HG03196 (cell line): Measurements from ENCODE around the gene ATG3.

Source experiments
- ATAC-seq: cut with Tn5 transposase; IDR thresholded peaks from one replicate; pipeline ENCODE4 v1.9.1; 2021; ENCODE audit not compliant: unreplicated experiment

Gene ATG3

GRCh38 chr3:112561734-112562529 is at the start of gene ATG3, which contains the start of gene SLC35A5:
ATG3 (minus strand) TSS chr3:112561962; CDS start chr3:112561528, 434 bp downstream.
SLC35A5 (plus strand) TSS chr3:112562045; CDS start chr3:112563404, 1,359 bp downstream.
- peak; percentile 82 for ATAC-seq

GRCh38 chr3:112610121-112610520 is 48.4 kb upstream of the ATG3 start:
- ATAC-seq: no peak

DNA sequence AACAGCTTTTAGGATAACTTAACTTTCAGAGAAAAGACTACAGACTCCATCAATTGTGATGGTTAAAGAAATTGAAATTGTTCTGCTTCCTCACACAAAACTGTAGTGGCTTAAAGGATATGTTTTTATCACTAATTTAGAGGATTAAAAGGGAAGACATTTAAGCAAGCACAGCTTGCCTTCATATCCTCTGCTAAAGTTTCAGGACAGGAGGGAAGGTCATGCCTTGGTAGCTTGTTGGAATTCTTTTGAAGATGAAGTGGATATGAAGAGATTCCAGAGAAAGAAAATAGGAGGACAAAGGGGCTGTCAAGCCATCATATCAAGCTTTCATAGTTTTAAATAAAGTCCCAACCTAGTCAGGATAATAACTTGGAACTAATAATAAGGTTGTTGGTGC is 46.1 kb upstream of the ATG3 start:
- no peak for ATAC-seq

GRCh38 chr3:112606098-112606497 is 44.3 kb upstream of the ATG3 start:
- ATAC-seq: no peak

- no peak for ATAC-seq
Measured at GRCh38 chr3:112605285-112605684, 43.5 kb upstream of the ATG3 start.

- no peak for ATAC-seq
Measured at GRCh38 chr3:112604536-112604935, 42.8 kb upstream of the ATG3 start.

DNA sequence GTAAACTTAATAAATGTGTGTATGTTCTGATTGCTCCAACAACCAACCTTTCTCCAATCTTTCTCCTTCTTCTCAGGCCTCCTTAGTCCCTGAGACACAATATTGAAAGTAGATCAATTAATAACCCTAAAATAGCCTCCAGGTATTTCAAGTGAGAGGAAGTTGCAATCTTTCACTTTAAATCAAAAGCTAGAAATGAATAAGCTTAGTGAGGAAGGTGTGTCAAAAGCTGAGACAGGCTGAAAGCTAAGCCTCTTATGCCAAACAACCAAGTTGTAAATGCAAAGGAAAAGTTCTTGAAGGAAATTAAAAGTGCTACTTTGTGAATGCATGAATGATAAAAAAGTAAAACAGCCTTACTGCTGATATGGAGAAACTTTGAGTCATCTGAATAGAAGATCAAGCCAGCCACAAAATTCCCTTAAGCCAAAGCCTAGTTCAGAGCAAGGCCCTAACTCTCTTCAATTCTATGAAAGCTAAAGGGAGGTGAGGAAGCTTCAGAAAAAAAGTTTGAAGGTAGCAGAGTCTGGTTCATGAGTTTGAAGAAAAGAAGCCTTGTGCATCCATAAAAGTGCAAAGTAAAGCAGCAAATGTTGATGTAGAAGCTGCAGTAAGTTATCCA is 40.6 kb upstream of the ATG3 start:
- peak; percentile 82 for ATAC-seq

DNA sequence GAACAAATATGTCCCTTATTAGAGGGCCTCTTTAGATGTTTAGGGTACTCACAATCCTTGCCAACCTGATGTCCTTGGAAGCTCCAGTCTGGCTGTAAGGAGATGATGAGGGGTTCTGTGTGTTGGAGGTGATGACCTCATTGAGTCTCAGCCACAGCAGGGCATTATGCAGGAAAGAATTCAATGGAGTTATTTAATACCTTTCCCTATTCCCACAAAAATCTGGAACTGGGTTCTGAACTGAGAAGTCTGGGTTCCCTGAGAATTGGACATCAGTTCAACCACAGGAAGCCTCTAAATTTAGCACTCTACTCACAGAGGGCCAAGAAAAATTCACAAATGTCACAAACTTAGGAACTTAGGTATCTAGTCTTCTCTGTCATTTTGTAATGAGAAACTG is 37.0 kb upstream of the ATG3 start:
- no peak for ATAC-seq

DNA sequence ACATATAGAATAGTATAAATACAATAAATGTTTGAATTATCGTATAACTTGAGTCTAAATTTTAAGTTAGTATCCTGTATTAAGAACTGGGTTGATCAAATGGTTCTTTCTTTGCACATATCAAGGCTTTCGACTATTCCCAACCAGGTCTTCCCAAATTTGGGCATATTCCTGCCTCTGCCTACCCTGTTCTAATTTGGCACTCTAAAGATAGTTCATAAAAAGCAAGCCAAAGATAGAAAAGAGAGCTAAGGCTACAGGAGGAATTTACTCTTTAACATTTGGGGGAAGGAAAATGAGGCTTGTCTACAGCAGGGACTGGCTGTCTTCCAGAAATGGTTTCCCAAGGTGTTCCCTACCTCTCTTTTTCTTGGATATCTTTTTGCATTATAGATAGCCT is 36.2 kb upstream of the ATG3 start:
- no peak for ATAC-seq

GRCh38 chr3:112594856-112595255 is 33.1 kb upstream of the ATG3 start:
- ATAC-seq: no peak

DNA sequence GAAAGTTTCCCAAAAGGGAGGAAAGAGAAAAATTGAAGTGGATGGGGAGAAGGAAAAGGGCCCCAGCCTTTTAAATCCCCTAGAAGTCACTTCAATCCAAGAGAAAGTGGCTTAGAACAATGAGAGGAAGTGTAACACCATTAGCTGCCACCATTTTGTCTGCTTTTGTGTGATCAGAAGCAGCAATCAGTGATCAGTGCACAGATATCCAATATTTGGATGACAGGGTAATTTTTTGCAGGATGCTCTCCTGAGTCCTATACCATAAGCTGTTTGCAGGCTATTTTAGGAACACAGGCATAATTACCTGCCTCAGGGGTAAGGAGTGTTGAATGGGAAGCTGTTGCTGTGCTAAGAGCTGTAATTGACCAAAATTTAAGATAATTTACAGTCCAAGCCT is 31.5 kb upstream of the ATG3 start:
- ATAC-seq: no peak

GRCh38 chr3:112587336-112587735 is 25.6 kb upstream of the ATG3 start:
- no peak for ATAC-seq

DNA sequence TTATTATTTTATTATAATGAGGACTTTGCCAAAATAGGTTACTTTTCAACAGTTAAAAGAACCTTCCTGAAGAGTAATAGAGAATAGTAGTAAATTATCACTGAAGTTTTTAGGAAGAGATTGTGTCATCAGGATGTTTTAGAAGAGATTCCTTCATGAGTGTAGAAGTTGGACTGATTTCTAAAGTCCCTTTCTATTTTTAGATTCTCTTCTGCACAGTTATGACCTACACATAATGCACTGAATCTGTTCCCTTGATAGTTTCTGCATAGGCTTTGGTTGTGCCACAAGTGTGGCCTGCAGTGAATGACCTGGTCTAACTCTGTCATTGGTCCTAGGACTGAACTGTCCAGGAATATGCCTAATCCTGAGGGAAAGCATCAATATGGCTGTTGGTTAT is 24.0 kb upstream of the ATG3 start:
- no peak for ATAC-seq

- no peak for ATAC-seq
Measured at GRCh38 chr3:112583105-112583504, 21.3 kb upstream of the ATG3 start.

GRCh38 chr3:112582244-112582874 is 20.6 kb upstream of the ATG3 start:
- ATAC-seq: peak; percentile 76

- no peak for ATAC-seq
Measured at GRCh38 chr3:112579697-112580096, 17.9 kb upstream of the ATG3 start.

GRCh38 chr3:112579232-112579631 is 17.5 kb upstream of the ATG3 start:
- no peak for ATAC-seq

DNA sequence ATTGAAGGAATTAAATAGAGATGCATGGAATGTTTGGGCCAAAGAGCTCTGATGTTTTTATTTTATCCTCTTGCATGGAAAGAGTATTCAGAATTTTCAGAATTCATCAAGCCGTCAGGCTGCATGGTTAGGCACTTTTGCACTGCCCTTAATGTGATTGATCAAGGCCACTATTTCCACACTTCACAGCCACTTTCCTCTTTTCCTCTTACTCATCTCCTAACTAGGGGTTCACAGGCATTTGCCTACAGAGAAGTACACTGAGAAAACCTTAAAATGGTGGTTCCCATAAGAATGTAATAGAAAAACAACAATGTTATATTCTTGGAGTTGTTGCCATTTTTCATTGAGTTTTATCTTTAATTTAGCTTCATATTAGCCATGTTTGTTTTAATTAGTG is 10.9 kb upstream of the ATG3 start:
- no peak for ATAC-seq

- no peak for ATAC-seq
Measured at GRCh38 chr3:112569265-112569664, 7.5 kb upstream of the ATG3 start.

- ATAC-seq: no peak
Measured at GRCh38 chr3:112568642-112569041, 6.9 kb upstream of the ATG3 start.

DNA sequence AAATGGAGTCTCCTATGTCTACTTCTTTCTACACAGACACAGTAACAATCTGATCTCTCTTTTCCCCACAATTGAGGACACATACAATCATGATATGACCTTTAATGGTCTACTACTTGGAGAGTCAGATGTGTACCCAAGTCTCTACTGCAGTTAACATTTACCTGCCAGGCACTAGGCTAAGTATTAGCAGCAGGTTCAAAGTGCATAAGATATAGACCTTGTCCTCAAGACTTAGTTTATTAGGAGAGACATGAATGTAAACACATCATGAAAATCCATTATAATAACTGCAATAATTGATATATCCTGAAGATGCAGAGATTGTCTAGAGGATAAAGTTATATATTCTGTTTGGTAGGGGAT is 3.2 kb upstream of the ATG3 start:
- ATAC-seq: no peak
